GM19193 (cell line): Measurements from ENCODE around the gene FOXD3.

ENCODE experiments used
- POLR2A ChIP-seq: IDR thresholded peaks from 4 replicates; pipeline ENCODE4 v1.6.1; 2011; ENCODE audit not compliant: insufficient read depth, insufficient read length; ENCODE audit errors: extremely low read depth

FOXD3 gene

DNA sequence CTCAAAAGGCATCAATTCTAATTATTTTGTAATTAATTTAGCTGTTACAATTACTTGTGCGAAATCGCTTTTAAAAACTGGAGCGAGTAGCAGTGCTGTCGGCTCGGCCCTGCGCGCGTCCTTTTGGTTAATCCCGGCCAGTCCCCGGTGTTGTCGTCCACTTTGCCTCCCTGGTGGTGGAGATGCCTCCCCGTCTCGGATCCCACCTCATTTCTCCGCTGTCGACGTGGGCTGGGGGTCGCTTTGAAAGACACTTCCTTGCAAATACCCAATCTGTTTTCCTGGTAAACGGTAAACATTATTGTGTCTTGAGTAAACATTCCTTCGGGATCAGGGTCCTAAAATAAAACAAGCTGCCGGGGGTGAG is 3.7 kb downstream of the FOXD3 start:
- TF ChIP-seq POLR2A = no peak

DNA sequence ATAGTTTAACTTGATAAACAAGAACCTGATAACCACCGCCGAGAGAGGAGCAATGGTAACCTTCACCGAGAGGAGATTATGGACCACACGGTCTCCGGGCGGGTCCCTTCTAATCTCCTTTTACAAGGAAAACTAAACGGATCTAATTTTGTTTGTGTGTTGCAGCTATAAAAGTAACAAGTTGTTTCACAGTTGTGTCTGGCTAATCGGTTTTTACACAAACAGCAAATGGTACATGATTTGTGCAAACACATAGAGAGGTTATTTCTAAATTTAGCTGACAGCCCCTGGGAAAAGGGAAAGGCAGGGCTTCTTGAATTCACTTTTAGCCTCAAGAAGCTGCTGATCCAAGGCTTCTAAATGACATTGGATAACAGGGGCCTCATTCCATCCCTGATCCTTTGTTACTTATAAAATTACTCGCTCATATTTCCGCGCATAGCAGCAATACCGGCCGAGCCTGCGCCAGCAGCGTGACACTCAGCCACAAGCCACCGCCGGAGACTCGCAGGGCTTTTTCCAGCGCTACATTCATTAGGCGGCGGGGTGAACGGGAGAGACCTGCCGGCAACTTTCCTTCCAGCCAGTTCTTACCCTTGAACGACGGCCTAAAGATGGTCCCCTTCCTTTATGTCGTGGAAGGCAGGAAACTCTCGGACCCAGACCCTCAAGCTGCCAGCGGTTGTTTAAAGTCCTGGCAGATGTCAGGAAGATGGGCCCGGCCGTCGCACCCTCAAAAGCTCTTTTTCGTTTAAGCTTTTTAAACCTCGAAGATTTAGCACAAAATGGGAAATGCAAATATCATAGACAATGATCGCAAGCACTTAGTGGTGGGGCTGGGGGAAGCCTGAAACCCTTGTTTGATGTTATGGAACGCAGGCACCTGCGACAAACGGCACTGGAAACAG is 4.4 kb downstream of the FOXD3 start:
- no peak for TF ChIP-seq POLR2A

- no peak for TF ChIP-seq POLR2A
Measured at GRCh38 chr1:63327417-63328054, 5.2 kb downstream of the FOXD3 start.

DNA sequence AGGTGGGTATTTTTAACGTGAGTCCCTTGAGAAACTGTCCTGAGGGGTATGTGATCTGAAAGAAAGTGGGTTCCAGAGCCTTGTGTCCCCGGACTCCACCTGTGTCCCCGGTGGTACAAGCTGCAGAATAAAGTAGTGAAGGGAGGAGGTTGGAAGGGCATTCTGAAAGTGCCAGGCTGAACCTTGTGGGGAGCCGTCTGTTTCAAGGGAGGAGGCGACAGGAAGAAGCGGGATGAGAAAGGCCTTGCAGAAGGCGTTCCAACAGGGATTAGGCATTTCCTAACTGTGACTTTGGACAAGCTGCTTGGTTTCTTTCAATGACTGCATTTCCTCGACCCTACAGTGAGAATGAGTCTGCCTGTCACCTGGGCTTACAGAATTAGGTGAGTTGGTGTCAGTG is 5.8 kb downstream of the FOXD3 start:
- no peak for TF ChIP-seq POLR2A

- no peak for TF ChIP-seq POLR2A
Measured at GRCh38 chr1:63328781-63329180, 6.4 kb downstream of the FOXD3 start.

DNA sequence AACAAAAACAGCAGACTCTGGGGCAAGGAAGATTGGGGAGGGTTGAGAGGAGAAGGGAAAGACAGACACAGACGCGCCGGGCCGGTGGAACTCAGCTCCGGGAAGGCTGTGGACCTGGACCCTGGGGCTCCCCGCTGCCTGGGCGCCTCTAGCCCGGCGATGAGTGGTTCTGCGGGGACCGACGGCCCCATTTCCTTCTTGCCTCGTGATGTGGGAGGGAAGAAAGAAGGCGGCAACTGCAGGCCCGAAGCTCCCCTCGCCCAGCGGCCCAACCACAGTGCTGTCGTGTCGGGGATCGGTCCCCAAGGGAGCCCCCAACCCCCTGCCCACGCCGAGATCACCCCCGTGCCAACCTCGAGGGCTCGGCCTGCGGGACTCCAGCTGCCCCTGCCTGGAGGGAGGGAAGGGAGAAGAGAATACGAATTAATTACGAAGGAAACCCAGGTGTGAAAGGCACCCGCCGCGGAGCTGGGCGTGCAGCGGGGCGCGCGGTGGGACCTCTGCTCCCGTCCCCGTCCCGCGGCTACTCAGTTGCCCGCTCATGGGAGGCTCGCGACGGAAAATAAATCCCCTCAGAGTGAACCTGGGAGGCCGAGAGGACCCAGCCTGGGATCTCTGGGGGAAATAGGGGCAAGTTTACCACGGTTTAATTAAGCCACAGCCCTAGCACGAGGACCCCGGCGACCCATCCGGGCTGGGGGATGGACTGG is 7.4 kb downstream of the FOXD3 start:
- no peak for TF ChIP-seq POLR2A

DNA sequence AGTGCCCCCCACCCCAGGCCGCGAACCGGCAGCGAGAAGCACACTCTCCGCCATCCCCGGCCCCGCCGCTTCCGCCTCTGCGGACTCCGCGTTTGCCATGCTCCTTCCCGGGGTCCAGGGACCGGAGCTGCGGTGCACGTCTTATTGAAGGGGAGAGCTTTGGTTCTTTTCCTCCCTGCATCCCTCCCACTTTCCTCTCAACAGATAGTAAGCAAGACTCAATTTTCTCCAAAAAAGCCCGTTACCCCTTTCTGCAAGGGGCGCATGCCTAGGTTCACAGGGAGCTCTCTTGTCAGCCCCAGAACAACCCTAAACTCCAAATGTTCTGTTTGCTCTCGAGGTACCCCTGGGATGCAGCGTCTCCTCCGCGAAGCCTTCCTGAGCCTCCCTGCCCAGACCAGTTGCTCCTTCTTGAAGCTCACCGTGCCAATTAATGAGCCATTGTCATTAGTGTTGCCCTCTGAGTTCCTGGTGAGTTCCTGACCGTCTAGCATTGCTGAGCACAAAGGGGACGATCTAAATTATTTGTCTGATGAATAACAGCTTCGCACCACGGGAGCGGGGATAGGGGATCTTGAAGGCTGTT is 8.1 kb downstream of the FOXD3 start:
- no peak for TF ChIP-seq POLR2A

DNA sequence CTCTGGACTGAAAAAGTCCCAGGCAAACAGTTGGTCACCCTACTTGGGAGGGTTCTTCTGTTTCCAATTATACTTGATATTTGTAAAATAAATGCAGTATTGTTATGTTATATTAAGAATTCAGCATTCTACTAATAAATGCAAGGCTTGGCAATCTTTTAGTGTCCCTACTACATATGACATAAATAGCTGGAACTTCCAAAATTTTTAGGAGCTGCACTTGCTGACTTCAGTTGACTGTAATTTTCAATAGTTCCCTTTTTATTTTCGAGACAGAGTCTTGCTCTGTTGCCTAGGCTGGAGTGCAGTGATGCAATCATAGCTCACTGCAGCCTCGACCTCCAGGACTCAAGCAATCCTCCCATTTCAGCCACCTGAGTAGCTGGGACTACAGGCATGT is 20.0 kb downstream of the FOXD3 start:
- no peak for TF ChIP-seq POLR2A

DNA sequence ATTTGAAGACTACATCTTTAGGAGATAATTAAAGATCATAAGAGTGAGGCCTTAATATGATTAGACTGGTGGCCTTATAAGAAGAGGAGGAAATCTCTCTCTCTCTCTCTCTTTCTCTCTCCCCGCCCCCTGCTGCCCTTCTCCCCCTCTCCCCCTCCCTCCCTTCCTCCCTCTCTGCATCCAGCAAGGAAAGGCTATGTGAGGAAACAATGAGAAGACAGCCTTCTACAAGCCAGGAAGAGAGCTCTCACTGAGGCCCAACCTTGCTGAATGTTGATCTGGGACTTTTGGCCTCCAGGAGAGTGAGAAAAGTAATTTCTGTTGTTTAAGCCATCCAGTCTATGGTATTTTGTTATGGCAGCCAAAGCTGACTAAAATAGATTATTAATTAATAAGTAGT is 21.6 kb downstream of the FOXD3 start:
- TF ChIP-seq POLR2A = no peak

GRCh38 chr1:63350320-63350719 is 28.0 kb downstream of the FOXD3 start:
- no peak for TF ChIP-seq POLR2A

DNA sequence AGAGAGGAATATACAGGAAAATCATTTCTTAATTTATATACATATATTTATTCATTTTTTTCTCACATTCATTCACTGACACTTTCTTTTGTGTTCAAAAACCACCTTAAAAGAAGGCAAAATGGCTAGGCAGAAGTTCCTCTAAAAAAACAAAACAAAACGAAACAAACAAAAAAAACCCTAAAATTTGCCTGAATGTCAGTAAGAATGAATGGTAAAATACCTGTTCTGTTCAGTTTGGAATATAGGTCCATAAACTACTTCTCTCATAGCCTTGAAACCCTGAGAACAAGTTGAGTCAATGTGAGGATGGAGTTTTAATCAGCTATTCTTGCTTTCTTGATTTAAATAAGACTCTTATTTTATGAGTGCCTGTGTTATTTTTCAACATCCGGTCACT is 30.4 kb downstream of the FOXD3 start:
- no peak for TF ChIP-seq POLR2A

- no peak for TF ChIP-seq POLR2A
Measured at GRCh38 chr1:63359561-63359960, 37.2 kb downstream of the FOXD3 start.

GRCh38 chr1:63362073-63362472 is 39.7 kb downstream of the FOXD3 start:
- no peak for TF ChIP-seq POLR2A

- no peak for TF ChIP-seq POLR2A
Measured at GRCh38 chr1:63362578-63362977, 40.2 kb downstream of the FOXD3 start.

DNA sequence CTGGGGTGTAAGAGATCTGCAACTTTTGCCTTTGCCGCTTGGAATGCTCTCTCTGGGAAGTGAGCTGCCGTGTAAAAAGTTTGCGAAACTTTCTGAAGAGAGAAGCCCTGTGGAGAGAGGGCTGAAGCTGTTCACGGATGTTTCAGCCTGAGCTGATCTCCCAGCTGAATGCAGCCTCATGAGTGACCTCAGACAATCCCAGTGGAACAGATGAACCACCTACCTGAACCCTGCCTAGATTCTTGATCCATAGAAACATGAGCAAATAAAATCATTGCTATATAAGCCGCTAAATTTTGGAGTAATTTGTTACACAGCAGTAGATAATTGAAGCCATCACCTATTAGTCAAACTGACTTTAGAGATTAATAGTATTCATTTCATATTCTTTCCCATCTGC is 40.6 kb downstream of the FOXD3 start:
- TF ChIP-seq POLR2A = no peak
